ENCODE measurements around the gene SUCO.

GRCh38 chr1:172654535-172654934 is 121.6 kb downstream of the SUCO start:
- TF ChIP-seq CTCF (IDR thresholded peaks at IDR 0.05) (no peak), POLR2A (IDR thresholded peaks at IDR 0.05) (no peak)
